Neural cell (in vitro differentiated cells): ENCODE data around the gene ABCA4.

Experiments
- EP300 ChIP-seq: fragments of 450-650 bp; conservative IDR thresholded peaks from 2 replicates; pipeline ENCODE4 v1.6.1; 2014; ENCODE audit warnings: antibody characterized with exemption, mild to moderate bottlenecking, moderate library complexity; ENCODE audit not compliant: poor library complexity, severe bottlenecking
- MXI1 ChIP-seq: fragments of 450-650 bp; conservative IDR thresholded peaks from 2 replicates; pipeline ENCODE4 v1.6.1; 2014; ENCODE audit warnings: antibody characterized with exemption, mild to moderate bottlenecking; ENCODE audit not compliant: poor library complexity, severe bottlenecking
- POLR2AphosphoS5 ChIP-seq: IDR thresholded peaks from 2 replicates; pipeline ENCODE4 v1.6.1; 2012
- TAF1 ChIP-seq: IDR thresholded peaks from 2 replicates; pipeline ENCODE4 v1.6.1; 2012; ENCODE audit warnings: low read depth
- TF ChIP-seq, protein P1 (sequence below): fragments of 450-650 bp; IDR thresholded peaks from 2 replicates; pipeline ENCODE4 v1.5.1; 2014; ENCODE audit warnings: antibody characterized with exemption, mild to moderate bottlenecking, moderate library complexity; ENCODE audit not compliant: poor library complexity, severe bottlenecking

DNA sequence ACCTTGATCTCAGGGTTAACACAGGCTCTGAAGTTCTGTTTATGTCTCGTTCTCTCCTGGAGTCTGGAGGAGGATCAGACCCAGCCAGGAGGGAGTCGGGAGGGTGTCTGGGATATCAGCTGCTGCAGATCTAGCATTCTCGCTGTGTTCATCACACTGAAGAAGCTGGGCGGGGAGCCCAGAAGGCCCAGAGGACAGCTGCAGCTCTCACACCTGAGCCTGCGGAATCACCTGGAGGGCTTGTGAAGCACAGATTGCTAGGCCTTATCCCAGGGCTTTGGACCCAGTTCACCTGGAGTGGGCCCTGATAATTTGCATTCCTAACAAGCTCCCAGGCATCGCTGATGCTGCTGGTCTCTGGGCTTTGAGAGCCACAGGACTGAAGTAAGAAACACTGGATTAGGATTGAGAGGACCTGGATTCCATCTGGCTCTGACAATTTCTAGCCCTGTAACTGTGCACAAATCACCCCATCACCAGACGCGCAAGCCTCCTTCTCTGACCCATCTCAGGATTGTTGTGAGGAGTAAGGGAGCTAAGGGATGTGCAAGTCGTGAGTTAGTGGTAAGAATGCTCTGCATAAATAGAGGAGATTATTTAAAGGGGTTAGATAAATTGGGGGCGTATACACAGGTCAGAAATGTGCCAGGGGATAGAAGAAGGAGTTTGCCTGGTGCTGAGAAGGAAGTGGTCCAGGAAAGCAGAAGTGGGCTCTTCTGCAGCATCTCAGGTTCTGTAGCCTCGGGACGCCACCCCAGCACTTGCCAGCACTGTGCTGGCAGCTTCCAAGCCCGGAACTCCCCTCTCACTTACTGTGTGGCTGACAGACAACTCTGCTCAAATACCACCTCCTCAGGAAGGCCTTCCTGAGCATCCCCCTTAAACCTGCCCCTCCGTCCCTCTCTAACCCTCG lies 19.1 kb downstream of the ABCA4 start:
- TF ChIP-seq, protein P1, sequence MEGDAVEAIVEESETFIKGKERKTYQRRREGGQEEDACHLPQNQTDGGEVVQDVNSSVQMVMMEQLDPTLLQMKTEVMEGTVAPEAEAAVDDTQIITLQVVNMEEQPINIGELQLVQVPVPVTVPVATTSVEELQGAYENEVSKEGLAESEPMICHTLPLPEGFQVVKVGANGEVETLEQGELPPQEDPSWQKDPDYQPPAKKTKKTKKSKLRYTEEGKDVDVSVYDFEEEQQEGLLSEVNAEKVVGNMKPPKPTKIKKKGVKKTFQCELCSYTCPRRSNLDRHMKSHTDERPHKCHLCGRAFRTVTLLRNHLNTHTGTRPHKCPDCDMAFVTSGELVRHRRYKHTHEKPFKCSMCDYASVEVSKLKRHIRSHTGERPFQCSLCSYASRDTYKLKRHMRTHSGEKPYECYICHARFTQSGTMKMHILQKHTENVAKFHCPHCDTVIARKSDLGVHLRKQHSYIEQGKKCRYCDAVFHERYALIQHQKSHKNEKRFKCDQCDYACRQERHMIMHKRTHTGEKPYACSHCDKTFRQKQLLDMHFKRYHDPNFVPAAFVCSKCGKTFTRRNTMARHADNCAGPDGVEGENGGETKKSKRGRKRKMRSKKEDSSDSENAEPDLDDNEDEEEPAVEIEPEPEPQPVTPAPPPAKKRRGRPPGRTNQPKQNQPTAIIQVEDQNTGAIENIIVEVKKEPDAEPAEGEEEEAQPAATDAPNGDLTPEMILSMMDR: no peak
- TF ChIP-seq POLR2AphosphoS5: no peak
- TF ChIP-seq EP300: no peak
- no peak for TF ChIP-seq MXI1
- TF ChIP-seq TAF1: no peak
